OCI-LY3 (cell line): ENCODE measurements around the gene SAMD4A.

Experiments used
- H2AFZ ChIP-seq: fragments of 200-600, 300-600 bp; shearing (Covaris generic); 2 replicates; pipeline ENCODE4 v1.6.0; 2014; ENCODE audit warnings: antibody characterized with exemption, low read depth, low read length
- H3K27ac ChIP-seq: fragments of 200-600, 300-600 bp; sonication (generic); 2 replicates; pipeline ENCODE4 v1.5.1; 2014; ENCODE audit warnings: mild to moderate bottlenecking, low read length, moderate library complexity, mixed read lengths
- H3K27me3 ChIP-seq: fragments of 200-600, 300-600 bp; sonication (generic); 2 replicates; pipeline ENCODE4 v1.6.1; 2014; ENCODE audit warnings: low read depth, low read length, mixed read lengths
- H3K36me3 ChIP-seq: fragments of 200-600, 300-600 bp; sonication (generic); replicated peaks from 2 replicates; pipeline ENCODE3; 2014; ENCODE audit warnings: low read depth, low read length, mixed read lengths
- H3K4me1 ChIP-seq: fragments of 300-600, 200-600 bp; sonication (generic); 2 replicates; pipeline ENCODE4 v1.6.1; 2014; ENCODE audit warnings: low read length, mixed read lengths
- H3K4me2 ChIP-seq: fragments of 200-600, 300-600 bp; sonication (generic); 2 replicates; pipeline ENCODE4 v1.6.1; 2014; ENCODE audit warnings: low read length, mixed read lengths
- H3K4me3 ChIP-seq: fragments of 300-600, 200-600 bp; sonication (generic); 2 replicates; pipeline ENCODE4 v1.5.1; 2014; ENCODE audit warnings: antibody characterized with exemption, mild to moderate bottlenecking, low read length, moderate library complexity
- H3K79me2 ChIP-seq: fragments of 300-600, 200-600 bp; shearing (Covaris generic); 2 replicates; pipeline ENCODE4 v1.6.1; 2014; ENCODE audit warnings: mild to moderate bottlenecking, low read length, mixed read lengths
- H3K9ac ChIP-seq: fragments of 300-600, 200-600 bp; shearing (Covaris generic); 2 replicates; pipeline ENCODE4 v1.6.0; 2014; ENCODE audit warnings: mild to moderate bottlenecking, low read length, moderate library complexity
- H3K9me3 ChIP-seq: fragments of 200-600, 300-600 bp; shearing (Covaris generic); 2 replicates; pipeline ENCODE4 v1.6.1; 2014; ENCODE audit warnings: low read length, mixed read lengths; ENCODE audit not compliant: insufficient read depth
- H4K20me1 ChIP-seq: fragments of 200-600, 300-600 bp; sonication (generic); 2 replicates; pipeline ENCODE4 v1.6.1; 2016; ENCODE audit warnings: low read length, mixed read lengths; ENCODE audit not compliant: insufficient read depth
- EZH2phosphoT487 ChIP-seq: fragments of 200-600 bp; shearing (Covaris generic); IDR thresholded peaks from 2 replicates; pipeline ENCODE4 v1.6.1; 2018; ENCODE audit warnings: antibody characterized with exemption, mixed run types, low read depth
- TF ChIP-seq, protein P1 (sequence below): fragments of 200-600, 300-600 bp; sonication (generic); IDR thresholded peaks from 2 replicates; pipeline ENCODE4 v1.5.1; 2014; ENCODE audit warnings: antibody characterized with exemption, low read length, low read depth

SAMD4A gene

DNA sequence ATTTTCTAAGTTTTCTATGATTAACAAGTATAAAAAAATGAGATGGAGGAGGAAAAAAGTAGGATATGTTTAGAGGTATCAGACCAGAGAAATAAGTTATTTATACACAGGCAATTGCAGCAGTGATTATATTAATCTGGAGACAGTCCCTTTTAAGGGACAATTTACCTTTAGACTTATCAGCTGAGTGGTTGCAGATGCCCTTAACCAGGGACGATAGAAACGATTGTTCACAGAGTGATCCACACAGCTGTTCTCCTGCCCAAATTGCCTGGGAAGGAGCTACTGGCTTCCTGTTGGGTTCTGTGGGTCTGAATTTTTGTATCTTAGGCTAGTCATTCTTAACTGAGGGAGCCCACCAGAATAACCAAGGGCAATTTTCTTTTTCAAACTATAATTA lies 269.3 kb downstream of the SAMD4A start:
- H3K4me2 ChIP-seq, result no peak overlapping the region
- H3K27me3 ChIP-seq, result no peaks in the 10 kb centered on the region
- TF ChIP-seq EZH2phosphoT487, result no peak
- TF ChIP-seq, protein P1, sequence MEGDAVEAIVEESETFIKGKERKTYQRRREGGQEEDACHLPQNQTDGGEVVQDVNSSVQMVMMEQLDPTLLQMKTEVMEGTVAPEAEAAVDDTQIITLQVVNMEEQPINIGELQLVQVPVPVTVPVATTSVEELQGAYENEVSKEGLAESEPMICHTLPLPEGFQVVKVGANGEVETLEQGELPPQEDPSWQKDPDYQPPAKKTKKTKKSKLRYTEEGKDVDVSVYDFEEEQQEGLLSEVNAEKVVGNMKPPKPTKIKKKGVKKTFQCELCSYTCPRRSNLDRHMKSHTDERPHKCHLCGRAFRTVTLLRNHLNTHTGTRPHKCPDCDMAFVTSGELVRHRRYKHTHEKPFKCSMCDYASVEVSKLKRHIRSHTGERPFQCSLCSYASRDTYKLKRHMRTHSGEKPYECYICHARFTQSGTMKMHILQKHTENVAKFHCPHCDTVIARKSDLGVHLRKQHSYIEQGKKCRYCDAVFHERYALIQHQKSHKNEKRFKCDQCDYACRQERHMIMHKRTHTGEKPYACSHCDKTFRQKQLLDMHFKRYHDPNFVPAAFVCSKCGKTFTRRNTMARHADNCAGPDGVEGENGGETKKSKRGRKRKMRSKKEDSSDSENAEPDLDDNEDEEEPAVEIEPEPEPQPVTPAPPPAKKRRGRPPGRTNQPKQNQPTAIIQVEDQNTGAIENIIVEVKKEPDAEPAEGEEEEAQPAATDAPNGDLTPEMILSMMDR, result no peak
- H3K79me2 ChIP-seq, result no peaks in the 10 kb centered on the region
- no peaks in the 10 kb centered on the region for H3K36me3 ChIP-seq
- H2AFZ ChIP-seq, result no peak overlapping the region
- H3K9me3 ChIP-seq, result no peaks in the 10 kb centered on the region
- H3K27ac ChIP-seq, result no peak overlapping the region
- H3K4me3 ChIP-seq, result no peak overlapping the region
- H3K9ac ChIP-seq, result no peak overlapping the region
- no peaks in the 10 kb centered on the region for H3K4me1 ChIP-seq
- no peaks in the 10 kb centered on the region for H4K20me1 ChIP-seq

DNA sequence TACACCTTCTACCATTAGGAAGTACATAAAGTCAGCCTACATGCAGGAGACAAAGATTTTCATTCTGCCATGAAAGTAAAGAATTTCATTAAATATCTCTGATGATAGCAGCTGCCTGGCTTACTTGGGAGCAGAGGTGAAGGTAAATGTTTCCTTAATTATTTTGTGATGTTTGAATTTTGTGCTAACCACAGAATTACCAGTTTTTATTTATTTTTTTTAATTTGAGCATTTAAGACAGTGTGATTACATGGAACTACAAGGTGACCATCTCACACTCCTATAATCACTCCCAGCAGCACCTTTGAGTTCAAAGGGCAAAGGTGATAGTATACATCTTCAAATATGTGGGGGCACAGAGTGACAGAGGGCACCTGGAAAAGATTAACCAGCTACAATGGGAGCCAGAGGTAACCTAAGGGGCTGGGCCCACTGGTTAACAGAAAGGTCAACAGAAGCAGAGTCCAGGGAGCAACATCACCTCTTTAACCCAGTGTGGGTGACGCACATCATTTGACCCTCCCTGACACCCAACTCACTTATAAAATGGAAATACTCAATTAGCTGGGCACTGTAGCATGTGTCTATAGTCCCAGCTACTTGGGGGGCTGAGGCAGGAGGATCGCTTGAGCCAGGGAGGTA lies 270.7 kb downstream of the SAMD4A start:
- Histone ChIP-seq H3K79me2 (no peaks in the 10 kb centered on the region), H3K9me3 (no peaks in the 10 kb centered on the region), H3K27me3 (no peaks in the 10 kb centered on the region), H3K36me3 (no peaks in the 10 kb centered on the region), H3K9ac (no peak overlapping the region), H3K27ac (no peak overlapping the region), H3K4me2 (no peak overlapping the region), H3K4me1 (no peaks in the 10 kb centered on the region), H3K4me3 (no peak overlapping the region), H4K20me1 (no peaks in the 10 kb centered on the region), H2AFZ (no peak overlapping the region)
- TF ChIP-seq, protein P1, result no peak
- TF ChIP-seq EZH2phosphoT487, result no peak

DNA sequence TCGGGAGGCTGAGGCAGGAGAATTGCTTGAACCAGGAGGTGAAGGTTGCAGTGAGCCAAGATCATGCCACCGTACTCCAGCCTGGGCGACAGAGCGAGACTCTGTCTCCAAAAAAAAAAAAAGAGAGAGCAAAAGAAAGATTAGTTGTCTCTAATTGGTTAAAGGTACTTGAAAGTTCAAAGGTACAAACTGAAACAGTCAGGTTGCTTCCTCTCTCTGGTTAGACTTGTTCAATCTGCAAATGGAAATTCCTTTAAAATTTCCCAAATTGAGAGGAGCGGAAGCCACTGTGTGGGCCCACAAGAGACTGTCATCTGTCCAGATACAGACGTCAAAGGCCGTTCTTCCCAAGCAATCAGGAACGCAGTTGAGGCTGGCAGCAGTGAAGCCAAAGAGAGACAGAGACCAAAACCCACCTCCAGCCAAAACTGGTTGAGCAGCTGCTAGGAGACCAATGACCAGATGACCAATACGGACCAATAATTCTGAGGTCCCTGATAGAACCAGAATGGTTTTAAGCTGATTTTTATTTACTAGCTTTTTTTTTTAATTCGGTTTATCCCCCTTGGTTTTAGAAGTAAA lies 272.1 kb downstream of the SAMD4A start:
- H4K20me1 ChIP-seq, result no peaks in the 10 kb centered on the region
- no peaks in the 10 kb centered on the region for H3K27me3 ChIP-seq

DNA sequence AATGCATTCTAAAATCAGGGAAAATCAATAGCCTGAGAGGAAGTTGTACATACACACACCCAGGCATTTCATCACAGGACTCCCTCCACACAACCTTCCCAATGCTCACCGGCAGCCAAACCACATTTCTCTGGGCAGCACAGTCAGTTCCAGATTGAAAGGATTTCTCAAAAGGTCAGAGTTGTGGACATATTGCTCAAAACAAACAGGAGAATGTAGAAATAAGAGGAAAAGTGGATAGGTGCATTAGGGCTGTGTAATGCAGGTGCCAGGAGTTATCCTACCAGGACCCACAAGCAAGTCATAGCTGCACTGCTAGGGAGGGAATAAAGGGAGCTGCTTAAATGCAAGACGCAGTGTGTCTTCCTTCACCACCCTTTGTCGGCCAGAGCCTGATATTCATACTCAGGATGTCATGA lies 272.8 kb downstream of the SAMD4A start:
- TF ChIP-seq, protein P1, result no peak
- H3K27ac ChIP-seq, result no peak overlapping the region
- no peaks in the 10 kb centered on the region for H3K4me1 ChIP-seq
- H3K9me3 ChIP-seq, result no peaks in the 10 kb centered on the region
- no peak overlapping the region for H3K4me2 ChIP-seq
- H3K79me2 ChIP-seq, result no peaks in the 10 kb centered on the region
- H3K9ac ChIP-seq, result no peak overlapping the region
- no peaks in the 10 kb centered on the region for H3K36me3 ChIP-seq
- H4K20me1 ChIP-seq, result no peaks in the 10 kb centered on the region
- H2AFZ ChIP-seq, result no peak overlapping the region
- no peak overlapping the region for H3K4me3 ChIP-seq
- H3K27me3 ChIP-seq, result no peaks in the 10 kb centered on the region

More for the DNA sequence above, 272.1 kb downstream of the SAMD4A start:
- Histone ChIP-seq H3K9ac (no peak overlapping the region), H3K4me2 (no peak overlapping the region), H3K79me2 (no peaks in the 10 kb centered on the region), H3K4me3 (no peak overlapping the region), H3K27ac (no peak overlapping the region), H3K9me3 (no peaks in the 10 kb centered on the region), H2AFZ (no peak overlapping the region), H3K36me3 (no peaks in the 10 kb centered on the region), H3K4me1 (no peaks in the 10 kb centered on the region)
- TF ChIP-seq EZH2phosphoT487, result no peak
- TF ChIP-seq, protein P1, result no peak
